ENCODE results near the gene WDR19.
A peak's percentile ranks its signal among the peaks of the same experiment; 100 is the strongest.
"Not testable (repeated sequence)": the region's sequence is repeated elsewhere in the genome, so short reads cannot be mapped to it uniquely, and the experiment has no call there.

The WDR19 gene

DNA sequence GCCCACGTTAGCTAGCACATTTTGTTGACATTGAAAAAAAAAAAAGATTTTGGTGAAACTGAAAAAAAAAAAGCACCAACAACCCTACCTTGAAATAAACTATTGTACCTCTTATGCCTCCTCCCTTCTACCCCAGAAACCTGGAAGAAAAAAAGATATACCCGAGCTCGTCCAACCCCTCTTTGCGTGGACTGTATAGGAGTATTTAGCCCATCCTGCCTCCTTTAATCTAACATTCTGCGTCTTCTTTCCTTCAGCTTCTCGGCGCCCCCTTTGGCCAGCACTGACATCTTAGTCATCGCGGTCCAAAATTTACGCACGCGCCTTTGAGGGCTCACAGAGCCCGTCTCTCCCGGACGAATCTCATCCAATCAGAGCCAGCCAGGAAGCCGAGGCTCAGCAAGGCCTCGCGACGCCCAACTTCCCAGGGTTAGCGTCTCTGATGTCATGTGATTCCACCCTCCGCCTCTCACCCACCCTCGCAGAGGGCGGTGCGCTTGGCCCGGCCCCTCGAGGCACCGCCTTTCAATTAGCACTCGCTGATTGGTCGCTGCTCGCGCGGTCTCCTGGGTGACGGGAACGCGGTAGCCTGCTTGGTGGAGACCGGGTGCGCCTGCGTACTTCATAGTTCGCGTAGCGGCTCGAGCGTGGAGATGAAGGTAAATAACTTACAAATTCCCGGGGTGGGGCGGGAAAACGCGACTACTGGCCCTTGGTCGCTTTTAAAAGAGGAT is at the start of gene WDR19:
Gene WDR19, plus strand, starts transcription at position 625 of the 734 bp plus-strand sequence. Its CDS starts 29 bp downstream, at position 654.
- peak; percentile 98 to 99 for DNase-seq

DNA sequence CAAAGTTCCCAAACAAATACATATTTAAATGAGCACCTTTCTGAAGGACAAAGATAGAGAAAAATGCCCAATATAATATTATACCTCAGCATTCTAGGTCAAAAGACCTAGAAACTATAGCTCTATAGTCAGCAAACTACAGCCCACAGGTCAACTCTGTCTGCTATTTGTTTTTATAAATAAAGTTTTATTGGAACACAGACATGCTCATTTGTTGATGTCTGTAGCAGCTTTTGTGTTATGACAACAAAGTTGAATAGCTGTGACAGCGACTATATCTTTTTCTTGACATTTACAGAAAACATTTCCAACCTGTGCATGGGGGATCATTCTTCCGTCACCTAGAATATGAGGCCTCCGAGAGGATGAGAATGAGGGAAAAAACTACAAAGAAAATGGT is 48.7 kb upstream of the WDR19 start:
- DNase-seq = no peak

DNA sequence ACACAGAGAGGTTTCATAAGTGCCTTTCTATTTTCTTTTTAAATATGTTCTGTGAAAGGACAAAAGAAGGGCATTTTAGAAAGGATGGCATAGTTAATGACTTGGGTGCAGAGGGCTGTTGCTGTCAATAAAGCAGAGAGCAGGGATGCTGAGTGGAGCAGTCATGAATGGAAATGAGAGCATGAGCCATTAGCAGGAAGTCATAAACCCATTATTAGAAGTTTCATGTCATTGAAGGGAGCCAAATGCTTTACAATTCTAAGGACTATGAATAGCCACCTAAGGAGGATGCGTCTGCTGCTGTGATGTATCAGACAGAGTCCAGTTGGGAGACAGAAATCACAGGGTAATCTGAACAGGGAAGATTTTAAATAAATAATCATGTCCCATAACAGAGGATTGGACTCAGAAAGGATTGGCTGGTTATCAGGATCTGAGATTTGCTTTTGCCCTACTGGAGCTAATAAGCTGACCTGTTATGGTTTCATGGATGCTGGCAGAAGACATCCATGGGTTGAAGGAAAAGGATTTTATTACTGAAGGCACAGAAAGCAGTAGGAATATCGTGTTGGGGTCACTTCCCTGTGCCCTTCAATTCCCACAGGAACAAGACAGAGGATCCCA is 47.5 kb upstream of the WDR19 start:
- DNase-seq = no peak

DNA sequence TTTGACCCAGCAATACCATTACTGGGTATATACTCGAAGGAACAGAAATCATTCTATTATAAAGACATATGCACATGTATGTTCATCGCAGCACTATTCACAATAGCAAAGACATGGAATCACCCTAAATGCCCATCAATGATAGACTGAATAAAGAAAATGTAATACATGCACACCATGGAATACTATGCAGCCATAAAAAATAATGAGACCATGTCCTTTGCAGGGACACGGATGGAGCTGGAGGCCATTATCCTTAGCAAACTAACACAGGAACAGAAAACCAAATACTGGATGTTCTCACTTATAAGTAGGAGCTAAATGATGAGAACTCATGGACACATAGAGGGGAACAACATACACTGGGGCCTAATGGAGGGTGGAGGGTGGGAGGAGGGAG is 44.1 kb upstream of the WDR19 start:
- DNase-seq = not testable (repeated sequence)

DNA sequence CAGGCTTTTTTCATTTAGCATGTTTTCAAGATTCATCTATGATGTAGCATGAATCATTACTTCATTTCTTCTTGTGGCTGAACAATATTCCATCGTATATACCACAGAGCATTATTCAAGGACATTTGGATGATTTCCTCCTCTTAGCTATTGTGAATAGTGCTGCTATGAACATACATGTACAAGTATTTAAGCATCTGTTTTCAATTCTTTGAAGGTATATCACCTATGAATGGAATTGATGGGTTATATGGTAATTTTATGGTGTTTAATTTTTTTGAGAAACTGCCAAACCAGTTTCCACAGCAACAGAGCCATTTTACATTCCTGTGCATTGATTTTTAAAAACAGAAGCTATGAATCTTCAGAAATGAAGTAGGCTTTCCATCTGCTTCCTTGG is 36.1 kb upstream of the WDR19 start:
- no peak for DNase-seq

DNA sequence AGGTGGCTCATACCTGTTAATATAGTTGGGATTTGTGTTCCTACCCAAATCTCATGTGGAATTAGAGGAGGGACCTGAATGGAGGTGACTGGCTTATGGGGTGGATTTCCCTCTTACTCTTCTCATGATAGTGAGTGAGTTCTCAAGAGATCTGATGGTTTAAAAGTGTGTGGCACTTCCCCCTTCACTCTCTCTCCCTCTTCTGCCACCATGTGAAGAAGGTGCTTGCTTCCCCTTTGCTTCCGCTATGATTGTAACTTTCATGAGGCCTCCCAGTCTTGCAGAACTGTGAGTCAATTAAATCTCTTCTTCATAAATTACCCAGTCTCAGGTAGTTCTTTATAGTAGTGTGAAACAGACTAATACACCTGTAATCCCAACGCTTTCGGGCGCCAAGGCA is 28.3 kb upstream of the WDR19 start:
- DNase-seq = no peak

DNA sequence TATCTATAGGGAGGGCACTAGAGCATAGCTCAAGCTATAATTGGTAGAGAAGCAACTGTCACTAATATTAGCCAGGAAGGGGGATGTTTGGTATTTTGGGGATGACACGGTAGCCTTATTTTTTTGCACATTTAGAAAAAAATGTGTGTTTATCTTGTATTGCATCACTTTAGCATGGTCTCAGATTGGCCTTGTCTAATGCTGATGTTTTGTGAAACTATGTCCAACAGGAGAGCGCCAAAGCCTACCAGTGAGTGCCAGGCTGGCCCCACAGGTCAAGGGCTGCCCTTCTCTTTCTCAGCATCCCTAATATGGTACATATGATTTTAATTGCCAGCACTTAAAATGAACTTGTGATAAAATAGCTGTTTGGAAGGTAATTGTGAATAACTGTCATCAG is 24.8 kb upstream of the WDR19 start:
- DNase-seq = no peak

DNA sequence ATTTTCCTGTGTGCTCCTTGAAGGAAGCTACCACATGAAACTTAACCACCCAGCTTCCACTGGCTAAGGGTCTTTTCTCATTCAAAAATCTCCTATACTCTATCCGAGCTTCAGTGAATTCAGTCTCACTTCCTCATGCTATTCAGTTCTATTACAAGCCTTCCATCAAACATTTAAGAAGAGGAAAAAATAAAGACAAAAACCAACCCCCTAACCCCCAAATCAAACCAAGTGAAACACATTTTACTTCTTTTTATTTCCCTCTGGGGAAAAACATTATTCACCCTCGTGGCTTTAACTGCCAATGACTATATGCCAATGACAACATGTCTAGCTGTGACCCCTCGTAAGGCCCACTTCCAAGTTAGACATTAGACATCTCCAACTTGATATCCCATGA is 16.2 kb upstream of the WDR19 start:
- no peak for DNase-seq

DNA sequence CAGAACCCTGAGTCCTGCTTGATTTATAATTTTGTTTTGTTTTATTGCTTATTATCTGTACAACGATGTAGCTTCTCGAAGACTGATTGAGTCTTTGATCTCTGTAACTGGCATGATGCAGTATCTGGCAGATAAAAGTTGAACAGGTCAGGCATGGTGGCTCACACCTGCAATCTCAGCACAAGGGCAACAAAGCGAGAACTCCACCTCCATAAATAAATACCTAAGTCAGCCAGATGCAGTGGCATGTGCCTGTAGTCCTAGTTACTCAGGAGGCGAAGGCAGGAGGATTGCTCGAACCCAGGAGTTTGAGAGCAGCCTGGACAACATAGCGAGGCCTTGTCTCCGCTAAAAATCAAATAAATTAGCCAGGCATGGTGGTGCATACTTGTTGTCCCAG is 15.7 kb upstream of the WDR19 start:
- no peak for DNase-seq

DNA sequence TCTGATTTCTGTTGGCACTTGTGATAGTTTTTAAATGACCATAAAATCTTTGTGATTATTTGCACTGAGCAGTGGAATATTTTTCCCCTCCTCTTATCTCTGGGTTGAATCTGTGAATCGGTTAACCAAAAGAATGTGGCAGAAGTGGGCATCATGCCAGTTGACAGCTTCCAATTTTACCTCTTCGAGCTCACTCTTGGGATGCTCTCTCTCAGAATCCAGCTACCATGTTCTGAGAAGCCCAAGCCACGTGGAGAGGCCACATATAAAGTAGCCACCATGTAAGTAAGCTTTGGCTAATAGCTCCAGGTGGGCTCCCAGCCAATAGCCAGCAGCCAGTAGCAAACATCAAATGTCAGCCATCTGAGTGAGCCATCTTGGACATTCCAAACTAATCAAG is 12.9 kb upstream of the WDR19 start:
- no peak for DNase-seq

DNA sequence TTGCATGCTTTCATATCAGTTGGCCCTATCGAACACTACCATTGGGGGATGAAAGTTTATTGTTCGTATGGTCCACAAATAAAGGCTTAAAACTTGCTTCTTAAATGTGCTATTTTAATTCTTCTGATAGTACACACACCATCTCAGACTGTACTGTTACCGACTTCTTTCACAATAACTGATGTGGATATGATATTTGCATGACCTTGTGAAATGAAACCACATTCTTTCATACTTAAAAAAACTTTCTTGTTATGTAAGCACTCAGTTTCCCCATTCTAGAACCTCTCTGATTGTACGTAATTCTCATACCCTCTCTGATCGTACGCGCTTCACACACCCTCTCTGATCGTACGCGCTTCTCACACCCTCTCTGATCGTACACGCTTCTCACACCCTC is 12.0 kb upstream of the WDR19 start:
- no peak for DNase-seq

DNA sequence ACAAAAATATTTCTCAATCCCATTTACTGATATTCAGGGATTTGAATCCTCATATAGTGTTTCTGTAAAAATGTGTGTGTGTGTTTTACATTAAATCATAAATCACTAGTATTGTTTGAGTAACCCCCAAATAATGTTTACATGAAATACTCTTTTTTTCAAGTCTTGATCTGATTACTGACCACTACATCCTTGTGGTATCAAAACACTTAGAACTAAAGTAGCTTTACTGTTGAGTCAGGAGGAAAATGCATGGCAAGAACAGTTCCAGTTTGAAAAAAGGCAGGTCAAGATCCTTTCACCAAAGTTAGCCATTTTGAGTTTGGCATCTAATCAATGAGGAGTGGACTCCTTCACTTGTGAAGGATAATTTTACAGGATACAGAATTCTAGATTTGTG is 3.6 kb upstream of the WDR19 start:
- no peak for DNase-seq

DNA sequence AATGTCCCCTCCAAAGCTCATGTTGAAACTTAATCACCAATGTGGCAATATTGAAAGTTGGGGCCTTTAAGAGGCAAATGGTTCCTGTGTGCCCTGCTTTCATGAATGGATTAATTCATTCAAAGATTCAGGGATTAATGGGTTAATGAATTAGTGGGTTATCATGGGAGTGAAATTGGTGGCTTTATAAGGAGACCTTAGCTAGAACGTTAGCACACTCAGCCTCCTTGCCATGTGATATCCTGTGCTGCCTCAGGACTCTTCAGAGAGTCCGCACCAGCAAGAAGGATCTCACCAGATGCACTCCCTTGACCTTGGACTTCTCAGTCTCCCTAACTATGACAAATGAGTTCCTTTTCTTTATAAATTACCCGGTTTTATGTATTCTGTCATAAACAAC is 2.6 kb upstream of the WDR19 start:
- no peak for DNase-seq

DNA sequence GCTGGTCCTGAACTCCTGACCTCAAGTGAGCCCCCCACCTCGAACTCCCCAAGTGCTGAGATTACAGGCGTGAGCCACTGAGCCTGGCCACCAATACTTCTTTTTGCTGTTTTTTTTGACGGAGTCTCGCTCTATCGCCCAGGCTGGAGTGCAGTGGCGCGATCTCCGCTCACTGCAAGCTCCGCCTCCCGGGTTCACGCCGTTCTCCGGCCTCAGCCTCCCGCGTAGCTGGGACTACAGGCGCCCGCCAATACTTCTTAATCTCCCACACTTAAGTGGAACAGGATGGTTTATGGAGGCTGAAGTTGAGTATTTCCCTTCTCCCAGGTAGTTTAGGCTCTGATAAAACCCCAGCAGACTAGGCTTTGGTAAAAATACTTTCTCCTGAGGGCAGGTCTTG is 1.7 kb upstream of the WDR19 start:
- DNase-seq = not testable (repeated sequence)

DNA sequence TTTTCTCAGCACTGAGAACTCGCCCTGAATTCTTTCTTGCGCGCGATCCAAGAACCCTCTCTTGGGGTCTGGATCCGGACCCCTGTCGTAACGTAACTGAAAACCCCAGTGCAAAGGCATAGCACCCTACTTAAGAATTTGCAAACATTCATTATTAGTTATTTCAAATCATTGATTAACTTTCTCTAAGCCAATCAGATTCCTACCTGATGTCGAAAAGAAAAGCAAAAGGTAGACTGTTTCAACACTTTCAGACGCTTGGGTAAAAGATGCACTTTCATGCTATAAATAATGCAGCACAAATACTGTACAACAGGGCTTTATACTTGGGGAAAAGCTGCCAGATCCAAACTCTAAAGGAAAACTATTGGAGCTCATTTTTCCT is 817 bp upstream of the WDR19 start:
- DNase-seq = no peak

DNA sequence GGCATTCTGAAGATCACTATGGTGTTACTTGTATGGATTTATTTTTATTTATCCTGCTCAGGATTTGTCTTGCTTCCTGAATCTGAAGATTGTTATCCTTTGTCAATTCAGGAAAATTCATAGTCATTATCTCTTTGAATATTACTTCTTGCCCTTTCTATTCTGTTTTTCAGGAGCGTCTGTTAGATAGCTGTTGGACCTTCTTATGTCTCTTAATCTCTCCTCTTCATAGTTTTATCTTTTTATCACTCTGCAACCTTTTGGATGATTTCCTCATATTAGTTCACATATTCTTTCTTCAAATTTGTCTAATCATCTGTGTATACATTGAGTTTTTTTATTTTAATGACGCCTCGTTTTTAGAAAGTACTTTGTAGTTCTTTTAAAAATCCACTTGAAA is 19.6 kb downstream of the WDR19 start:
- no peak for DNase-seq

DNA sequence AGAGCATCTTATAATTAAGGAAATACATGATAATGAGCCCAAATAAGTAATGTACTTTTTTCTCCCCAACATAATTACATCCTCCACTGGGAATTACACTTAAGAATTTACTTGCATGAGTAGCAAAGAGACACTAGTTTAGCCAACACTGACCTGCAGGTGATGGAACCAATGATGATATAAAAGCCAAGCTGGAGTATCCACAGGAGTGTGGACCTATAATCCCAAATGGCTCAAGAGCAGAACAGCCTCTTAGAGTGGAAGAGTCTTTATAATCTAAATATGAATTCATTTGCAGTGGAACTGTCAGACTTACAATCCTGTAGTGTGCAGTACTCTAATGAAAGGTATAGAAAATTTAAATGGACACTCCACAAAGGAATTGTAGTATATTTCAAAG is 22.2 kb downstream of the WDR19 start:
- DNase-seq = no peak

DNA sequence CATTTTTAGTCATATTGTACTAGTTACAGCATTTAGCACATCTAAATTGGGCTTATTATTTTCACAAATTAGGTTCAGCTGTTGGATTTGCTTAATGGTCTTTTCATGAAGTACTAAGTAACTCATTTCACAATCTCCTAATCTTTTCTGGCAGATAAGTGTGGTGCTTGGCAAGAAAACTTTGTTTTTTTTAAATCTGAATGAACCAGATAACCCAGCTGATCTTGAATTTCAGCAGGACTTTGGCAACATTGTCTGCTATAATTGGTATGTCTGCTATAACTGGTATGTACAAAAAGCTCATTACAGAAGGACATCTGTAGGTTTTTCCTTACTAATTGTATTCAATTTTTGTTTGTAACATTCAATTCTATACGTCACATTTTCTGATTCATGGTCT is 22.7 kb downstream of the WDR19 start:
- DNase-seq = no peak

DNA sequence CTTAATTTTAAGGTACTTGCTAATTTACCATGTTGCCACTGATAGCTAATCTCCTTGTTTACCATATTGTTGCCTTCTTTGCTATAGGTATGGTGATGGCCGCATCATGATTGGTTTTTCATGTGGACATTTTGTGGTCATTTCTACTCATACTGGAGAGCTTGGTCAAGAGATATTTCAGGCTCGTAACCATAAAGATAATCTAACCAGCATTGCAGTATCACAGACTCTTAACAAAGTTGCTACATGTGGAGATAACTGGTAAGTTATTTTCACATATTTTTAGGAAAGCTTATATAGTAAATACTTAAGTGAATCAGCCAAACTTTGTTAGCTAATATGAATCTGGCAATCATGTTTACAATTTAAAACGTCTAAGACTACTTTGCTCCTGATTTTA is 23.1 kb downstream of the WDR19 start:
- DNase-seq = no peak

DNA sequence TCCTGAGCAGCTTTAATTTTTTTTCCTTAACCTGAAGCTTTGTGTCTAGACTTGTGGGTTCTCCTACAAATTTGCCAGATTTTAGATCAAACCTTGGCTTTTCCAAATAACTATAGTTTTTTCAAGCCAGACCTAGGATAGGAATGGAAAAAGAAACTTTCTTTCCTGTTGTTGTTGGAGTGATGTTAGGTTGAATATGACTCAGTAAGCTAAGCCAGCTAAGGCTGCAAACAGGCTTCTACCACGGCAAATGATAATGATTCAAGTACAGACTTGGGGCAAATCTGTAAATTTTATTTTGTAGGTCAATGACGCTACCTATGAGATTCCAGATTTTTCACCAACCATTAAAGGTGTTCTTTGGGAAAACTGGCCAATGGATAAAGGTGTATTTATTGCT is 45.6 kb downstream of the WDR19 start:
- no peak for DNase-seq

DNA sequence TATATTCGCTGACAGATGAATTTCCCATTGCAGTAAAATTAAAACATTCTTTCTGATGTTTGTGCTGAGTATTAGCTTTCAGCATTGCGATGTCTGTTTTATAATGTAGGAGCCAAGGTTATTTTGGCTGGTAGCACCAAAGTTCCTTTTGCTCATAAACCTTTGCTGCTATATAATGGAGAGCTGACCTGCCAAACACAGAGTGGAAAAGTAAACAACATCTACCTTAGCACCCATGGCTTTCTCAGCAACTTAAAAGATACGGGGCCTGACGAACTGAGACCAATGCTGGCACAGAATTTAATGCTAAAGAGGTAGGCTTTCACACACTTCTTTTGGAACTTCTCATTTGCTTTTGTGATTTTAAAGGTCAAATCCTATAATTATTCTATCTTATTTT is 46.0 kb downstream of the WDR19 start:
- DNase-seq = no peak

DNA sequence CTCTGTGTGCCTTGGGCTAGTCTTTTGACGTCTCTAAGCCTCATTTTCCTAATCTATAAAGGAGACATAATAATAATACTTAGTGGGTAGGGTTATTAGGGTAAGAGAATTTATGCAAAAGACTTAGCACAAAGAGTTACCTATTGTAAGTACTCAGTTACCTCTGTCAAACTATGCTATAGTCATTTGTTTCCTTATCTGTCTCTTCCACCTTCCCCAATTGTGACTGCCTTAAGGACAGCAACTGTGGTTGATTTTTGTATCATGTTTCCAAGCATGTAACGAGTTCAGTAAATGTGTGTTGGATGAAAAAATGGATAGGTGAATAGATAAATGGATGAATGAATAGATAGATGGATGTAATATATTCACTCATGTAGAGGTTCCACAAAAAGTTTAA is 48.1 kb downstream of the WDR19 start:
- no peak for DNase-seq

DNA sequence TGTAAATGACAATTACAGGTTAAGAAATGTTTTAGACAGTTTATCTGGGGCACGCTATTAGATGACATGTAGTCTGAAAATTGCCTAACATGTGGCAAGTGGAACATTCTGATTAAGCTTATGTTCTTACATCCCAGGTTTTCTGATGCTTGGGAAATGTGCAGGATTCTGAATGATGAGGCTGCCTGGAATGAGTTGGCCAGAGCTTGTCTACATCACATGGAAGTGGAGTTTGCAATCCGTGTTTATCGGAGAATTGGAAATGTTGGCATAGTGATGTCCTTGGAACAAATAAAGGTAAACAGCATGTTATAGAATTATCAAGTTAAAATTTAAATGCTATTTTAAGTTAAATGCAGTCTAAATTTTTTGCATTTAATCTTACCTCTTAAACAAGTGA is 49.3 kb downstream of the WDR19 start:
- no peak for DNase-seq

DNA sequence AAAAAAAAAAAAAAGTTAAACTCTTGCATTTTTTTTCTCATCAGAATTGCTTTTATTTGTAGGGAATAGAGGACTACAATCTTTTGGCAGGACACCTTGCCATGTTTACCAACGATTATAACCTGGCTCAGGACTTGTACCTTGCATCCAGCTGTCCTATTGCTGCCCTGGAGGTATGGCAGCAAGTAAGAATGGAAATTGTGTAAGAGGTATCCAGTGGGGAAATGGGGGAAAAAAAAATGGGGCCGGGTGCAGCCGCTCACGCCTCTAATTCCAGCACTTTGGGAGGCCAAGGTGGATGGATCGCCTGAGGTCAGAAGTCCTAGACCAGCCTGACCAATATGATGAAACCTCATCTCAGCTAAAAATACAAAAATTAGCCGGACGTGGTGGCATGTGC is 49.8 kb downstream of the WDR19 start:
- DNase-seq = no peak

DNA sequence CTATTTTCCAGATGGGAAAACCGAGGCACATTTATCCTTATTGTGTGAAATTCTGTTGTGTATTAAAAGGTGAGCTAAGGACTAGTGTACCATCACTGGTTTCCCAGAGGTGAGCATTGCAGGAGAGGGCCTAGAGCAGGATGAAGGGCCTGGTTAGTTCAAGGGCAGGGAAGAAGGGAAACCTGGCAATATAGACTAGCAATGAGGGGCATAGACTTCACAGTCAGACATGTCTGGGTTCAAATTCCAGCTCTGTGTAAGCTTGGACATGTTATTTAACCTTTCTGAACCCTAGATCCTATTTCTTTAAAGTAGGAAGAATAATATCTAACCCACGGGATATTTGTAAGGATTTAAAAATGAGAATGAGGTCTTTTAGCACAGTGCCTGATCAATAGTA is 50.8 kb downstream of the WDR19 start:
- no peak for DNase-seq

Data from SW 1271 (cell line).